Lower leg skin (tissue), 4 donors: ENCODE data around the gene SKOR1. TPM values are rescaled to one million over a fixed set of nuclear protein-coding genes. Genes with fewer than 3 reads are reported as not detected.

ENCODE experiments used
- DNase-seq, 2 donors: peaks; one replicate each; pipeline ENCODE4 v3.0.0-alpha.2; 2019; ENCODE audit warnings: low spot score in 2 of 2
- H3K4me3 ChIP-seq: fragments of 200-600 bp; sonication (generic); 2 replicates; pipeline ENCODE4 v1.5.1; 2017; ENCODE audit warnings: mild to moderate bottlenecking, low read depth; ENCODE audit not compliant: poor library complexity, severe bottlenecking
- POLR2A ChIP-seq, 2 donors: fragments of 450-650 bp; IDR thresholded peaks; one replicate each; pipeline ENCODE4 v1.6.1; 2016 to 2017; ENCODE audit warnings: antibody characterized with exemption in 2 of 2, mild to moderate bottlenecking in 1 of 2, moderate library complexity in 1 of 2
- WGBS, 2 donors: methylation state at CpG; one replicate each; pipeline ENCODE4 v1.1.5; 2018; 5-methylcytosine and 5-hydroxymethylcytosine counted together
- intact Hi-C: fragments of 100-400 bp; cut with DNase I; formaldehyde crosslinking; loops from one replicate; pipeline ENCODE4 v1.15.0; 2023; ENCODE audit warnings: low total_unique reads
- total RNA-seq, 4 donors: library from RNA; depleted of rRNA; stranded (reverse); fragments of >200 nt; gene quantifications; one replicate each; pipeline ENCODE4 v1.1.0, GENCODE V29; 2016
- TF ChIP-seq, protein P1 (sequence below), 3 donors: fragments of 450-650 bp; IDR thresholded peaks; one replicate each; pipeline ENCODE4 v1.5.1; 2016; ENCODE audit warnings: antibody characterized with exemption in 3 of 3, mild to moderate bottlenecking in 3 of 3, moderate library complexity in 2 of 3

Gene SKOR1, protein sequence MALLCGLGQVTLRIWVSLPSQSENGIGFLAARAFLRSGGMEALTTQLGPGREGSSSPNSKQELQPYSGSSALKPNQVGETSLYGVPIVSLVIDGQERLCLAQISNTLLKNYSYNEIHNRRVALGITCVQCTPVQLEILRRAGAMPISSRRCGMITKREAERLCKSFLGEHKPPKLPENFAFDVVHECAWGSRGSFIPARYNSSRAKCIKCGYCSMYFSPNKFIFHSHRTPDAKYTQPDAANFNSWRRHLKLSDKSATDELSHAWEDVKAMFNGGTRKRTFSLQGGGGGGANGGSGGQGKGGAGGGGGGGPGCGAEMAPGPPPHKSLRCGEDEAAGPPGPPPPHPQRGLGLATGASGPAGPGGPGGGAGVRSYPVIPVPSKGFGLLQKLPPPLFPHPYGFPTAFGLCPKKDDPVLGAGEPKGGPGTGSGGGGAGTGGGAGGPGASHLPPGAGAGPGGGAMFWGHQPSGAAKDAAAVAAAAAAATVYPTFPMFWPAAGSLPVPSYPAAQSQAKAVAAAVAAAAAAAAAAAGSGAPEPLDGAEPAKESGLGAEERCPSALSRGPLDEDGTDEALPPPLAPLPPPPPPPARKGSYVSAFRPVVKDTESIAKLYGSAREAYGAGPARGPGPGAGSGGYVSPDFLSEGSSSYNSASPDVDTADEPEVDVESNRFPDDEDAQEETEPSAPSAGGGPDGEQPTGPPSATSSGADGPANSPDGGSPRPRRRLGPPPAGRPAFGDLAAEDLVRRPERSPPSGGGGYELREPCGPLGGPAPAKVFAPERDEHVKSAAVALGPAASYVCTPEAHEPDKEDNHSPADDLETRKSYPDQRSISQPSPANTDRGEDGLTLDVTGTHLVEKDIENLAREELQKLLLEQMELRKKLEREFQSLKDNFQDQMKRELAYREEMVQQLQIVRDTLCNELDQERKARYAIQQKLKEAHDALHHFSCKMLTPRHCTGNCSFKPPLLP
- total RNA-seq, result 1 to 10 TPM in 3 of 4 donors, not detected in 1; 1.2 to 2.2 (median 1.5) TPM

DNA sequence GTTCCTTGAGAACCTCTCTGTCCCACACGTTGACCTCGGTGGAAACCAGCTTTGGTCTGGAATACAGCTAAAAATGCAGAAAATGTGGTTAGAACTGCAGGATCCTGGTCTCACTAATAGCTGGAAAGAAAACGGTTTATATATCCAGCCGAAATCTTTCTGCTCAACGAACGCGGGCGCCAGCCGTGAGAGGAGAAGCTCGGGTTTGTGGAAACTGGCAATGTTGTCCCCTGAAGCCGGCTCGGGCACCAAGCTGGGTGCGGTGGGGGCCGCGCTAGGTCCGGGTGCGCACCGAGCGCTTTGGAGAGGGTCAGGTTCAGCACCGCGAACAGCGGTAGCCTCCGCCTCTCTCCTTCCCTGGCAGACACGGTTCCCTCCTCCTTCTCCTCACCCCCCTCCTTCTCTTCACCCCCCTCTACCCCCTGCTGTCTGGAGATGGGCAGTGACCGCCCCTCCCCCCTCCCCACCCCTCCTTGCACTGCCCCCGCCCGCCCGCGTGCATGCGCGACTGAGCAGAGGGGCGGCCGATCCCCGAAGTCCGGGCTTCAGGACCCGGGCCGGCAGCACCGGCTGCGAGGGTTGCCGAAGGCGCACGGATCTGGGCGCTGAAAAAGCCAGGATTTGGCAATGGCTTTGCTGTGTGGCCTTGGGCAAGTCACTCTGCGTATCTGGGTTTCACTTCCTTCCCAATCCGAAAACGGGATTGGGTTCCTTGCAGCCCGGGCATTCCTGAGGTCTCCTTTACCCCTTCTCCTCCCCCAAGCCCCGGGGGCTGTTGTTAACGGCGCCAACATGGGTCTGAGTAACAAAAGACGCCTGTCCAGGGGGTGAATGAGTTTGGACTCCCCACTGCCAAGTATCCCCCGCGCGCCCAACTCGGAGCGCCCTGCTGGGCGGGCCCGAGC, at the start of gene SKOR1:
Gene SKOR1, plus strand, starts transcription at position 534 of the 905 bp plus-strand sequence. Its CDS starts 94 bp downstream, at position 628.
- WGBS, 2 donors, result 1 to 3% methylated on average over 33 to 52 of the region's 58 CpGs
- no peak within 1 kb of the TSS for H3K4me3 ChIP-seq

DNA sequence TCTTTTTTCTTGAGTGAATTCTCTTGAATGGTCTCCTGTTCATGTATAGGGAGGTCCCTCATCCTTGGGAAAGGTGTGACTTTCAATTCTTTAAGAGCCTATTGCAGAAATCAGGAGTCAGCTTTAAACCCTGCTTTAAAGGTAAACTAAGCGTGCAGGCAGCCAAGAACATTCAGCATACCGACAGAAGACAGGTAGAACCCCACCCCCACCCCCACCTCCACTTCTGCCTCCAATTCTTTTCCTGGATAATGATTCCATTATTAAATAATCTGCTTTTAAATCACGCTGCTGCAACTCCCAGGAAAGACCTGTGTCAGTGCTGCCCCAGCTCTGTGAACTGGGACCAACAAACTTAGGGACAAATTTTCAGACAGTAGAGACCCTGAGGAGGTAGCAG, 49.3 kb upstream of the SKOR1 start:
- 89 to 93% methylated on average over 3 of the region's 3 CpGs for WGBS, 2 donors
- intact Hi-C loops, result no loop called here
- TF ChIP-seq, protein P1, sequence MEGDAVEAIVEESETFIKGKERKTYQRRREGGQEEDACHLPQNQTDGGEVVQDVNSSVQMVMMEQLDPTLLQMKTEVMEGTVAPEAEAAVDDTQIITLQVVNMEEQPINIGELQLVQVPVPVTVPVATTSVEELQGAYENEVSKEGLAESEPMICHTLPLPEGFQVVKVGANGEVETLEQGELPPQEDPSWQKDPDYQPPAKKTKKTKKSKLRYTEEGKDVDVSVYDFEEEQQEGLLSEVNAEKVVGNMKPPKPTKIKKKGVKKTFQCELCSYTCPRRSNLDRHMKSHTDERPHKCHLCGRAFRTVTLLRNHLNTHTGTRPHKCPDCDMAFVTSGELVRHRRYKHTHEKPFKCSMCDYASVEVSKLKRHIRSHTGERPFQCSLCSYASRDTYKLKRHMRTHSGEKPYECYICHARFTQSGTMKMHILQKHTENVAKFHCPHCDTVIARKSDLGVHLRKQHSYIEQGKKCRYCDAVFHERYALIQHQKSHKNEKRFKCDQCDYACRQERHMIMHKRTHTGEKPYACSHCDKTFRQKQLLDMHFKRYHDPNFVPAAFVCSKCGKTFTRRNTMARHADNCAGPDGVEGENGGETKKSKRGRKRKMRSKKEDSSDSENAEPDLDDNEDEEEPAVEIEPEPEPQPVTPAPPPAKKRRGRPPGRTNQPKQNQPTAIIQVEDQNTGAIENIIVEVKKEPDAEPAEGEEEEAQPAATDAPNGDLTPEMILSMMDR (IDR thresholded peaks at IDR 0.05), result no peak
- TF ChIP-seq POLR2A (IDR thresholded peaks at IDR 0.05), result no peak
- H3K4me3 ChIP-seq, result no peak overlapping the region
- no peak for DNase-seq

More for the DNA sequence above, at the start of gene SKOR1:
- TF ChIP-seq POLR2A (IDR thresholded peaks at IDR 0.05), result no peak
- TF ChIP-seq, protein P1 (IDR thresholded peaks at IDR 0.05), result no peak
- DNase-seq, result no peak
- intact Hi-C loops, result loop anchor here (10.0 kb wide), 1 partner anchor 880 kb away; no protein-coding TSS in a partner anchor

DNA sequence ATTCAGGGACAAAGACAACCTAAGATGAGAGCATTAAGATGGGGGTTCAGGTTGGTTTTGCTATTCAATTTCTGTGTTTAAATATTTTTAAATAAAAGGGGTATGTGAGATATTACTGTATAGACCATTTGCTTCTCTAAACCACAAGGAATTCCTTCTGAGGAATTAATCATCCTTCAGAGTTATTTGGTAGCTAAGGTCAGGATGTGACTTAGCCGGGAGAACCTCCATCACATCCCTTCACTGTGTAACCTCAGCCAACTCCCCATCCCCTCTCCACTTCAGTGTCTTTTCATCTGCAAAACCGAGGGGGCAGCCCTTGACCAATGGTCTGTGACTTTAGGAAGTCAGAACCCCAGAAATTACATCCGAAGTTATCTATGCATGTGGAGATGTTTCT, 48.7 kb upstream of the SKOR1 start:
- WGBS, 2 donors, result 84 to 88% methylated on average over 3 of the region's 3 CpGs
- no peak overlapping the region for H3K4me3 ChIP-seq
- intact Hi-C loops, result no loop called here
- TF ChIP-seq, protein P1 (IDR thresholded peaks at IDR 0.05), result no peak
- no peak for TF ChIP-seq POLR2A (IDR thresholded peaks at IDR 0.05)
- DNase-seq, result no peak

DNA sequence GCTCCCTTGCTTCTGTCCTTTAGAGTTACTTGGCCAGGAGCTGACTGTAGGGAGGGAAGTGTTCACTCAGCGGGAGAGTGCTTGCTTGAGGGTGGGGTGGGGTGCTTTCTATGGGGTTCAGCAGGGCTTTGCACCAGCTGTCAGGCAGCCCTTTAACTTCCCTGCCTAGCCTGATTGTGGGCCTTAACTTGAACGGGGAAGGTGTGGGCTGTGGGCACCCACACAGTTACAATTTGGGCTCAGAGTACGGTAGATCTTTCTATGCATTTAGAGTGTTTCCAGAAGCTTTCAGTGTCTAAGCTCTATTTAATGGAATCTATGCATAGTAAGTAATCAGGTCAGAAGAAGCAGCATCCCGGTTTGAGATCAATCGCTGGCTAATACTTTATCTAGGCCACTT, 48.2 kb upstream of the SKOR1 start:
- TF ChIP-seq, protein P1 (IDR thresholded peaks at IDR 0.05), result no peak
- no peak for TF ChIP-seq POLR2A (IDR thresholded peaks at IDR 0.05)
- intact Hi-C loops, result no loop called here
- WGBS, 2 donors, result 68 to 72% methylated on average over 5 of the region's 5 CpGs
- no peak for DNase-seq
- no peak overlapping the region for H3K4me3 ChIP-seq

DNA sequence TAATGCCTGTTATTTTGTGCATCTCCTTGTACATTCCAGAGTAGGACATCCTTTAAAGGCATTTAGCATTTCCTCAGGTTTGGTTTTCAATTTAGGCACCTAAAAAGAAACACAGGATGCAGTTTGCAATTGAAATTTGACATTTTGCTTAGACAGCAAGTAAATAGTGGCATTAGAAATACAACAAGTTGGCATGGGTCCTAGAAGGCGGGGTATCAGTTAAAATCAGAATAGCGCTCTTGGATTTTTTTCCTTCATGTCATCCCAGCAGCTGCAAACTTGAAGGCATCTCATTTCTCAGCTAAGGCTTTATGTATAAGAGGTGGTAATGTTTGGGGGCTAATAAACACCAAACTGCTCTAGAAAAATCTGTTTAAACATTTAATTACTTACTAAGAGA, 47.5 kb upstream of the SKOR1 start:
- intact Hi-C loops, result no loop called here
- H3K4me3 ChIP-seq, result no peak overlapping the region
- TF ChIP-seq, protein P1 (IDR thresholded peaks at IDR 0.05), result no peak
- no peak for TF ChIP-seq POLR2A (IDR thresholded peaks at IDR 0.05)
- DNase-seq, result no peak
- WGBS, 2 donors, result 71 to 73% methylated on average over 2 of the region's 2 CpGs
